GM13977 (cell line): Measurements from ENCODE around the gene BARX1.

Experiments used
- DNase-seq: peaks from one replicate; pipeline ENCODE4 v3.0.0; 2012; ENCODE audit warnings: low spot score
- in situ Hi-C: fragments of 300-500 bp; cut with MboI; formaldehyde crosslinking; loops from one replicate; pipeline ENCODE4 v1.12.0; 2022; ENCODE audit warnings: low sequenced_read_pairs, low pct_unique_long_range_greater_than_20kb, mixed read lengths, inconsistent platforms; ENCODE audit not compliant: unreplicated experiment
- TF ChIP-seq, protein P1 (sequence below): IDR thresholded peaks from 2 replicates; pipeline ENCODE4 v1.5.1; 2012; ENCODE audit warnings: mild to moderate bottlenecking, control low read depth; ENCODE audit not compliant: insufficient read depth; ENCODE audit errors: extremely low read depth, missing control alignments

The BARX1 gene

DNA sequence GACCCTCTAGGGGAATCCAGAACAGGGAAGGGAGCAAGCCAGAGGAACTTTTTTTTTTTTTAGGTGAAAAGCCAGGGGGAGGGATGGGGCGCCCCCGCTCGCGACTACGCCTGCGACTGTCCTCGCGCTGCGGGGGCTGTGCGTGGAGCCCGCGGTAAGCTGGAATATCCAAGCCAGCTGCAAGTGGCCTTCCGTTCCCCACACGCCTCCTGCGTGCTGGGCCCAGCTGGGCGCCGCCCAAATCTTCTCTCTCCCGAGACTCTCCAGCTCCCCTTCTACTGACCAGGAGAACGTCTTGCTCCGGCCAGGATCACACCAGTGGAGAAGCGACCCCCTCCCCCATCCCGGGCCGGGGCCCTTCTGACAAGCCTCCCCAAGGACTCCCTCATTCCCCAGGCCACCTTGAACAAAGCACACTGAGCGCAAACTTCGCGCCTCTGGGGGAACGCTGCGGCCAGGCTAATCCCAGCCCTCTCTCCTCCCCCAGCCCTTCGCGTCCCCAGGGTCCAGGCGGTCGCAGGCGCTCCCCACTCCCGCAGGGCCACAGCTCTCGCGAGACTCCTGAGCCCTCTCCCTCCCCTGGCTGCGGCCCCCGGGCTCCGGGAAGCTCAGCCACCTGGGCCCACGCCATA, 6.6 kb downstream of the BARX1 start:
- in situ Hi-C loops = no loop called here
- no peak for DNase-seq
- TF ChIP-seq, protein P1, sequence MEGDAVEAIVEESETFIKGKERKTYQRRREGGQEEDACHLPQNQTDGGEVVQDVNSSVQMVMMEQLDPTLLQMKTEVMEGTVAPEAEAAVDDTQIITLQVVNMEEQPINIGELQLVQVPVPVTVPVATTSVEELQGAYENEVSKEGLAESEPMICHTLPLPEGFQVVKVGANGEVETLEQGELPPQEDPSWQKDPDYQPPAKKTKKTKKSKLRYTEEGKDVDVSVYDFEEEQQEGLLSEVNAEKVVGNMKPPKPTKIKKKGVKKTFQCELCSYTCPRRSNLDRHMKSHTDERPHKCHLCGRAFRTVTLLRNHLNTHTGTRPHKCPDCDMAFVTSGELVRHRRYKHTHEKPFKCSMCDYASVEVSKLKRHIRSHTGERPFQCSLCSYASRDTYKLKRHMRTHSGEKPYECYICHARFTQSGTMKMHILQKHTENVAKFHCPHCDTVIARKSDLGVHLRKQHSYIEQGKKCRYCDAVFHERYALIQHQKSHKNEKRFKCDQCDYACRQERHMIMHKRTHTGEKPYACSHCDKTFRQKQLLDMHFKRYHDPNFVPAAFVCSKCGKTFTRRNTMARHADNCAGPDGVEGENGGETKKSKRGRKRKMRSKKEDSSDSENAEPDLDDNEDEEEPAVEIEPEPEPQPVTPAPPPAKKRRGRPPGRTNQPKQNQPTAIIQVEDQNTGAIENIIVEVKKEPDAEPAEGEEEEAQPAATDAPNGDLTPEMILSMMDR = no peak

GRCh38 chr9:93947409-93948070, 7.6 kb downstream of the BARX1 start:
- in situ Hi-C loops = no loop called here
- DNase-seq = no peak
- TF ChIP-seq, protein P1 = no peak

DNA sequence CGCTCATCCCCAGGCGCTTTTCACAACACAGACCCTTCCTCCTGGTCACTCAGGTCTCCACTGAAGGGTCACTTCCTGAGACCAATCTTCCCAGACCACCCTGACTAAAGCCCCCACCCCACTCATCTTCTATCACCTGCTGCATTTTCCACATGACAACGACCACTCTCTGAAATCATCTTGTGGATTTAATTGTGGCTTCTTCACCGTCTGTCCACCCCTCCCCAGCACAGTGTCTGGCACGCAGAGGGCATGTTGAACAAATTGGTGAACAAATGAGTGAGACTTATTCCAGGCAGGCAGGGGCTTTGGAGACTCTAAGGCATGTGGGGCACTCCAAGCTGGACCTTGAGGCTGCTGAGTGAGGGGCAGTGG, 8.8 kb downstream of the BARX1 start:
- no peak for DNase-seq
- in situ Hi-C loops = no loop called here

GRCh38 chr9:93945400-93946337, 9.5 kb downstream of the BARX1 start:
- TF ChIP-seq, protein P1 = no peak
- no peak for DNase-seq
- in situ Hi-C loops = no loop called here

More for the DNA sequence above, 8.8 kb downstream of the BARX1 start:
- TF ChIP-seq, protein P1 = no peak

GRCh38 chr9:93944011-93944410, 11.1 kb downstream of the BARX1 start:
- no peak for DNase-seq
- TF ChIP-seq, protein P1 = no peak
- in situ Hi-C loops = no loop called here

GRCh38 chr9:93942161-93942560, 13.0 kb downstream of the BARX1 start:
- TF ChIP-seq, protein P1 = no peak
- no peak for DNase-seq
- in situ Hi-C loops = no loop called here
